ENCODE results near the gene TRMT61B. TPM values are rescaled to one million over a fixed set of nuclear protein-coding genes. Genes with fewer than 3 reads are reported as not detected.

Gene TRMT61B
- polyA plus RNA-seq (2012; ENCODE audit: insufficient read depth, insufficient read length) = 31.2 TPM

DNA sequence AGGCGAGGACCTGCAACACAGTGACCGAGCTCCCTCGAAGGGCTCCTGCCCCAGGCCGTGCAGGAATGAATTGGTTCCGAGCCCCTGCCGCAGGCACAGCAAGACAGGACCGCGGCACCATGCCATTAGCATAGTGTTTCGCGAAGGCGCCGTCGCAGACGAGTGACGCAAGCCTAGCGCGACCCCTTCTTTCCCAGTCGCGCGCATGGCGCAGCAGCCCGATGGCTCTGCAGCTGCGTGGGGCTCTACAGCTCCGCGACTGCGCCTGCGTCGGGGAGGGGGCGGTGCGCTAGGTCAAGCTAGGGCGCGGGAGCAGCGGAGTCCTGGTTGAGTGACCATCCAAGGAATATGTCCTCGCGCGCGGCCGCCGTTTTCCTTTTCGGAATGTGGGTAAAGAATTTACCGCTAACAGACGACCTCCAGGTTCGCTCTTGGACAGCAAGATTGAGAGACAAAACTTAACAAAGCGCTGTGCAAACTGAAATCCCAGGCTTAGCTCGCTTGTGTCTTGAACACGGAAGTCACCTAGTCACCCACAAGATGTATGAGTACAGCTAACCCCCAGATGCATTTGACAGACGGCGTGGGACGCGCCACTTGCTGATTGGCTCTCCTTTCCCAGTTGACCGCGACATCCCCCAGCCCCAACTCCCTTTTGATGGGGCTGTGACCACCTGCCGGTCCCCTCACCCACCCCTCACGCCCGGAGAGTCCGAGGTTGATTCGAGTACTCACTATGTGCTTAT lies at the start of gene TRMT61B:
TSS of gene TRMT61B (minus strand) at position 164 of the 746 bp plus-strand sequence. CDS start at position 132, 32 bp downstream.
- peak; percentile 92 for DNase-seq (ENCODE audit: low read depth, low spot score)
- peak within 1 kb of the TSS; percentile 99 for H3K4me3 ChIP-seq (ENCODE audit: low read length)

DNA sequence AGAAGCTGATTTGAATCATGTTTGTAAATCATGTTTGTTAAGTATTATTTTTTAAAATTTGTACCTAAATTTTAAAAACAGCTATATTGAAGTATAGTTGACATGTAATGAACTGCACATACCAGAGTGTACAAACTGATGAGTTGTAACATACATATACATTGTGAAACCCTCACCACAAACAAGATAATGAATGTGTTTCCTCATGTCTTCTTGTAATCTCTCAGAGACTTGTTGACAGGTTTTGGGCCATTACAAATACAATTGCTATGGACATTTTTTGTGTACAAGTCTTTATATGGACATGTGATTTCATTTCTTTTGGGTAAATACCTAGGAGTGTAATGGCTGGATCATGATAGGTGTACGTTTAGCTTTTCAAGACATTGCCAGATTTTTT lies 45.8 kb upstream of the TRMT61B start:
- H3K4me3 ChIP-seq (ENCODE audit: low read length) = no peak overlapping the region
- DNase-seq (ENCODE audit: low read depth, low spot score) = no peak

DNA sequence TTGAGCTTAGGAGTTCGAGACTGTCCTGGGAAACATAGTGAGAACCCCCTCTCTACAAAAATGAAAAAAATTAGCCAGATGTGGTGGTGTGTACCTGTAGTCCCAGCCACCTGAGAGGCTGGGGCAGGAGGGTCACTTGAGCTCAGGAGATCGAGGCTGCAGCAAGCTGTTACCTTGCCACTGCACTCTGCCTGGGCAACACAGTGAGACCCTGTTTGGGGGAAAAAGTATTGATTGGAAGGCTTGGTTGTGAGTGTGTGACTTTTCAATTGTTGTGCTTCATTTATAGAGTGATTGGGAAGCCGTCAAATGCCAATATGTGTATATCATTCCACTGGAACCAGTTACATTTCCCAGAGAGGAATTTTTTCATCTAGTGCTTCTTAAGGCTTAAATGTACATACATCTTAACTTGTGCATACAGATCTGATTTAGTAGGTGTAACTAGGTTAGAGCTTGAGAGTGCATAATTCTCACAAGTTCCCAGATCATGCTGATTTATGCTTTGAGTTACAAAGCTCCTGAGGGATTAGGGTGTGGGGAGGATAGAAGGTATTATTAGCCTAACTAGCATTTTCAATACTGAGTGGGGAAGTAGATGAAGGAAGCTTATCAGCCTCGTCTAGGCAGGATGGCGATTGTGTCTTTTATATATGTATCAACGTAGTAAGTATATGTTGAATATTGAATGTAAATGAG lies 39.7 kb upstream of the TRMT61B start:
- DNase-seq (ENCODE audit: low read depth, low spot score) = no peak
- no peak overlapping the region for H3K4me3 ChIP-seq (ENCODE audit: low read length)

DNA sequence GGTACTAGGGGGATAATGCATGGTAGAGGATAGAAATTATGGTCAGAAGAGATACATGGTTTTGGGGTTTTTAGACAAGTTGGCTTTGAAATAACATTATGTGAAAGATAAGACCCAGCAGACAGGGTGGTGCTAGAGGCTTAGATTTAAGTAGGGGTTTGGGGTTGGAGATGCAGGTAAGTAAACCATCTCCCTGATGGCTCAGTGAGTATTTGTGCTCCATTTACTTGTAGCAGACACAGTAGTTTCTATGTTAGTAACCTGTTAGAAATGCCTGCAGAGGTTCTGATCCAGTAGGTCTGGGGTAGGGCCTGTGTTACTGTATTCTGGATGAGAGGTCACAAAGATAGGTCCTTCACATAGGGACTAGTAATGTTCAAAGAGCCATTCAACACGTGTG lies 38.1 kb upstream of the TRMT61B start:
- H3K4me3 ChIP-seq (ENCODE audit: low read length) = no peak overlapping the region
- no peak for DNase-seq (ENCODE audit: low read depth, low spot score)

DNA sequence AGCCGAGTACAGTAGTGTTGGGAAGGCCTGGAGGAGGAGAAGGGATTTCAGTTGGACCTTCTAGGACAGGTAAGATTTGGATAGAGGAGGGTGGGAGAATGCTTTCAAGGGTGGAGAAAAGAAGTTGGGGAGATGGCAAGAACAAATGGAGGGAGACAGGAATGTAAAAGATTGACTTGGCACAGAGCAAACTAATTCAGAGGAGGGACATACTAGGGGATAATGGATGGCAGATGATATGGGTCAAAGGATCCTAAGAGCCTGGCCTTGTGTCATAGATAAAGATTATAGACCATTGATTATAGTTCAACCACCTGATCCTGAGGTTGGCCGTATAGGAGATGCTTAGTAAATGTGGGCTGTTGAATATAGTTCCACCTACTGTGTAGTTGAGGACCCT lies 36.7 kb upstream of the TRMT61B start:
- no peak overlapping the region for H3K4me3 ChIP-seq (ENCODE audit: low read length)
- no peak for DNase-seq (ENCODE audit: low read depth, low spot score)

DNA sequence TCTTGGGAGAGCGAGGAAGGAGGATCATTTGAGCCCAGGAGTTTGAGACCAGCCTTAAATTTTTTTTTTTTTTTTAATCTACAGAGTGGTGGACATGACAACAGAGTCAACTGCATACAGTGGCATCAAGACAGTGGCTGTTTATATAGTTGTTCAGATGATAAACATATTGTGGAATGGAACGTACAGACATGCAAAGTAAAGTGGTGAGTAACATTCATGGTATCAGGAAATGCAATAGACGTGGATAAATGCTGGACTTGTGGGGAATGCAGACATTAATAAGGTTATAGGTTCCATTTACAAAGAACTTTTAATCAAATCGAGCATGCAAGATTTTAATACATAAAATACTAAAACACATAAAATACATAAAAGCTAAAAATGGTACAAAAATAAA lies 36.3 kb upstream of the TRMT61B start:
- H3K4me3 ChIP-seq (ENCODE audit: low read length) = no peak overlapping the region
- DNase-seq (ENCODE audit: low read depth, low spot score) = no peak

DNA sequence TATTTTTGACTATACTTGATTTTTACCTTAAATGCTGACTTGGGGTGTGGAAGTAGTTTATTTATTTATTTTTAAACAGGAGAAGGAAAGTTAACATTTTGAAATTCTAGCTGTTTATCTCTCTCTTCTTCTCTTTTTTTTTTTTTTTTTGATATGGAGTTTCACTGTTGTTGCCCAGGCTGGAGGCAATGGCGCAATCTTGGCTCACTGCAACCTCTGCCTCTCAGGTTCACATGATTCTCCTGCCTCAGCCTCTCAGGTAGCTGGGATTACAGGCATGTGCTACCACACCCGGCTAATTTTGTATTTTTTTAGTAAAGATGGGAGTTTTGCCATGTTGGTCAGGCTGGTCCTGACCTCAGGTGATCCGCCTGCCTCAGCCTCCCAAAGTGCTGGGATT lies 35.4 kb upstream of the TRMT61B start:
- H3K4me3 ChIP-seq (ENCODE audit: low read length) = no peak overlapping the region
- DNase-seq (ENCODE audit: low read depth, low spot score) = no peak

DNA sequence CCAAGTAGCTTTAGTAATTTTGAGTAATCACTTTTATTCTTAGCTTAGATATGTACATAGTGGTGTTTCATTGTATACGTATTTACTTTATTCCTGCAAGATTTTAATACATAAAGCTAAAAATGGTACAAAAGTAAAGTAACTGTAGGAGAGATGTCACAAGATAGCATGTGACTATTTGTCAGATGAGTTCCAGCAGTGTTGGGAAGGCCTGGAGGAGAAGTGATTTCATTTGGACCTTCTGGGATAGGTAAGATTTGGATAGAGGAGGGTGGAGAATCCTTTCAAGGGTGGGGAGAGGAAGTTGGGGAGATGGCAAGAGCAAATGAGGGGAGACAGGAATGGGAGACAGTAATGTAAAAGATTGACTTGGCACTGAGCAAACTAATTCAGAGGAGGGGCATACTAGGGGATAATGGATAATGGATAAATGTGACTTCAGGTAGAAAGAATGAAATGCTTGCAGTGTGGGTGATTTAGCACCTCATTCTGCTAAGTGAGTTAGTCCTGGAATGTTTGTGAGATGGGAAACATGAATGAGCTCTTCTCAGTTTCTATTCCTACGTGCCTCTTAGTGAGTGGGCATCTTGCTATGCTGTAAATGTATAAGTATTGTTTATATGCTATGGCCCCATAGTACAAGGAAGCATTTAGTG lies 34.8 kb upstream of the TRMT61B start:
- DNase-seq (ENCODE audit: low read depth, low spot score) = no peak
- H3K4me3 ChIP-seq (ENCODE audit: low read length) = no peak overlapping the region

DNA sequence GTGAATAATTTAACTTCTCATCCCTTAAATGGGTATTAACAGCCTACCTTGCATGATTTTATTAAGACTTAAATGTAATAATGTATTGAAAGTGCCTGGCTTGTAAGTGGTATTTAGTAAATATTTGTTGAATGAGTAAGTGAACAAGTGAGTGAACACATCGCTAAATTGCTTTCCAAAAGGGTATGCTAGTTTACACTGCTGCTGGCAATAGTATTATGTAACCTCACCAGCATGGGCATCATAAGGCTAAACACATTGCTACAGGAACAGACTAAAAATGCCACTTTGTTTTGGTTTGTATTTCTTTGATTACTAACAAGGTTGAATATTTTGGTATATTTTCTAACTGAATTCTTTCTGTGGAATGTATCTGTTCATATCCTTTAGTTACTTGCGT lies 34.2 kb upstream of the TRMT61B start:
- no peak overlapping the region for H3K4me3 ChIP-seq (ENCODE audit: low read length)
- no peak for DNase-seq (ENCODE audit: low read depth, low spot score)

DNA sequence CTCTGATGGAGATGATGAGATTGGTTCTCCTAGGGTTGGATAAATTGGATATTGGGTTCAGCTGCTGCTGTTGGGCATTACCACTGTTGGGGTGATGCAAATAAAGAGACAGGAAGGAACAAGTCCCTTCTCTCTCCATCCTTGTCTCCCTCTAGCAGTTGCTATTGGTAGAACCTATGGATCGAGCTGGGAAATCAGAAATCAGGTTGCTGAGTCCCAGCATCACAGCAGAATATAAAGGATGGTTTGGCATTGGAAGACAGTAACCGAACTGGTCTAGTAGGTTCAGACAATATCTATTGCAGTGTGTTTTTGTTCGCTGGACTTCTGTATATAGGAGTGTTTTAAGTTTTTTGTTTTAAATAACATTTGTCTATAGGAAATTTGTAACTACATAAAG lies 32.5 kb upstream of the TRMT61B start:
- H3K4me3 ChIP-seq (ENCODE audit: low read length) = no peak overlapping the region
- DNase-seq (ENCODE audit: low read depth, low spot score) = no peak

DNA sequence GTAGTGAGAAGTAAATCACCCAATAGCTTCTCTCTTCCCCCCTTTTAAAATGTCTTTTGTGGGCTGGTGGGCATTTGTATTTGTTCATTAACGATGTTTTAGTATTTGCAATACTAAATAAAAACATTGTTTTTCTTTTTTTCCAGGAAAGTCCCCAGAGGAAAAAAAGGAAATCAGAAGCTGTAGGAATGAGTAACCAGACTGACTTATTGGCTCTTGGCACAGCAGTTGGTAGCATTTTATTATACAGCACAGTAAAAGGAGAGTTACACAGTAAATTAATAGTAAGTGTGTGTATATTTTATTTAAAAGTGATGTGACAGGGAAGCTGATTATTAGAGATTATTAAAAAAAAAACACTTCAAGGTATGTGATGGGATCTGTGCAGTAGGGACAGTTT lies 31.7 kb upstream of the TRMT61B start:
- no peak overlapping the region for H3K4me3 ChIP-seq (ENCODE audit: low read length)
- no peak for DNase-seq (ENCODE audit: low read depth, low spot score)

DNA sequence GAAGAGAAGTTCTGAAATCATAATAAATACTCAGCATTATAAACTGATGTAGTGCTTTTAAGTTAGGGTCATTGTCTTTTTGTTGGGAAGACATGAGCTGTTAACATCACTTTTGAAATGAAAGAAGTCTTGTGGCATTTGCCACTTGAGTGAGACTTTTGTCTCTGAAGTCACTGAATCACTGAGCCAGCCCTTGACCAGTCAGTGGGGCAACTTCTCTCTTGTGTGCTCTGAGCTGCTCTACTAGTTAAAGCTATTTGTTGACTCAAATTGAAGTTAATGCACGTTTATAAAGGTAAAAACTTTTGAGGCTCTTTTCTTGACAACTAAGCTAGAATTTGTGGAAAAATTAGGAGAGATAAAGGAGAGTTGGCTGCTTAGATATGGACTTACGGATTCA lies 31.1 kb upstream of the TRMT61B start:
- DNase-seq (ENCODE audit: low read depth, low spot score) = no peak
- no peak overlapping the region for H3K4me3 ChIP-seq (ENCODE audit: low read length)

DNA sequence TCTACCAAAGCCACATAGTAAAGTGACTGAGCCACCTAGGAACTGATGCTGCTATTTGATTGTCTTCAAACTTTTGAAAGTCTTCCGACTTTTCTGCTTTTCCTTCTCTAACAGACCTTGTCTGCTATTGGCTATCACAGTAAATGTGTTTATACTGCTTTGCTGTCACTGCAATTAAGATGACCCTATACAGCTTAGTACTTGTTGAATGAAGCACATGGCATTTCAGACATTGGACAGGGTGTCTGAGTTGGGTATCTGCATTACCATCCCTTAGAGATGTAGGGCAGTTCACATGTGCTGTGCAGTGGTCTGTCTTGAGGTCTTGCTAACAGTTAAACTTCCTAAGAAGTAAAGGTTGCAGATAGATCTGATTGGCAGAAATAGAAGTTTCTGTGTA lies 27.9 kb upstream of the TRMT61B start:
- H3K4me3 ChIP-seq (ENCODE audit: low read length) = no peak overlapping the region
- DNase-seq (ENCODE audit: low read depth, low spot score) = no peak

DNA sequence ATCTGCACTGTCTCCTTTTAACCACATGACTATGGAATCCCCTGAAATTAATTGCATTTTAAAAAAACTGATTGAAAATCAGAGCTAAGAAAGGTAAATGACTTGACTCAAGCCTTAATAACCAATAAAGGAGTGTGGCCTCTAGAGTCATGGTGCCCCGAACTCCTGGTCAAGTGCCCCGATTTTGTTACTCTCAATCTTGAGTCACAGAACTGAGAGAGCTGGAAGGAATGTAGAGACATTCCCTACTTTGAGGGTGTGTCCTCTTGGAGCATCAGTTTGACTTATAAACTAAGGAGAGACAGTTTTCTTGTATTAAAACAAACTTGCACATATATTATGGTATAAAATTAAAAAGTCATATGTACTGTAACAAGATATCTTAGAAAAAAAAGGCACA lies 26.8 kb upstream of the TRMT61B start:
- DNase-seq (ENCODE audit: low read depth, low spot score) = no peak
- no peak overlapping the region; the same call in 1 of the 2 replicates for H3K4me3 ChIP-seq (ENCODE audit: low read length)

DNA sequence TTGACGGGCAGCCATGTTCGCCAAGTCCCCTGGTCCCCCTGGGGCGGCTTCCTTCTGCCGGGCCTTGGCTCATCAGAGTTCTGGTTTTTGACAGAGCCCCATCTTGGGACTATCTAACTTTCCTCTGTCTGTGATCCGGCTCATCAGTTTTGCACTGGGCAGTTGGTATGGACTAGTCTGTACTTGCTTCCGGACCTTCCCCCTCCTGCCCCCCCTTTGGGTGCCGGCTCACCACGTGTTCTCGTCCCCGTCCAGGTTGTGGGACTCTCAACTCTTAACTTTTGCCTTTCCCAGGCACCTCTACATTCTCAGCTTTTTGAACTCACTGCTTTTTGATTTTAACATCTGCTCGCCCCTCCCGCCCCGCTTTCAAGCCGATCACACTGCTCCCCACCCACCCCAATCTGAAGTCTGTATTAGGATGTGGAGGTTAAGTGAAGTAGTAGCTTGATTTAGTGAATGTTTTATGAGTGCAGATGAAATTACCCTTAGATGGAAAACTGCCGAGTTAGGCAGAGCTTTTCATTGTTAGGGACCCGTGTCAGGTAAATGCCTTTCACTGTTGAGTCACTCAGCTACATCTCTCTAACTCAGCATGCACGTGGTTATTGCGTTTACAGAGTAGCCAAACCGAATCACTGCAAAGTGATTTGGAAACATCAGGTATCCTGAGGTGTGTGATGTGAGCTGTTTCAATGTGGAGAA lies 25.2 kb upstream of the TRMT61B start:
- peak overlapping the region; percentile 57 for H3K4me3 ChIP-seq (ENCODE audit: low read length)
- DNase-seq (ENCODE audit: low read depth, low spot score) = peak; percentile 11

DNA sequence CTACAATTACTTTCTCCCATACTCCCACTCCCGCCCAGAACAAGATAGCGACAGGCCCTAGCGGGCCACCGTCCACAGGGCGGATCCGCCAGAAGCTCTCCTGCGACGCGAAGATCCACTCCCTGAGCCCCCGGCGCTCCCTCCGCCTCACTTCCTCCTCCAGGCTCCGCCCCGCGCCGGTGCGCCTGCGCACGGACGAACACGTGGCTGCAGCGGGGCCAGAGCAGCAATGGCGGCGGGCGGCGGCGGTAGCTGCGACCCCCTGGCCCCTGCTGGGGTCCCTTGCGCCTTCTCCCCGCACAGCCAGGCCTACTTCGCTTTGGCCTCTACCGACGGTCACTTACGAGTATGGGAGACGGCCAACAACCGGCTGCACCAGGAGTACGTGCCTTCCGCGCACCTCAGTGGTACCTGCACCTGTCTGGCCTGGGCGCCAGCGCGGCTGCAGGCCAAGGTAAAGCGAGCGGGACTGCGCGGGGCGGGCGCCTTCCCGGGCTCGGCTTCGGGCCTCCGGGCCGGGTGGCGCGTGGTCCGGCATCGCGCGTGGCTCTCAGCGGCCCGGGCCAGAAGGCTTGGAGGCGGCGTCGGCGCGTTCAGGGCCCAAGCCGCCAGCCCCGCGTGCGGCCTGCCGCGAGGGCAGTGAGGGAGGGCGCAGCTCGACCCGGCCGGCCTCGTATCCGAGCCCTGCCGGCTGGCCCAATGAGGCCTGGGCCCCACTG lies 24.5 kb upstream of the TRMT61B start, which contains the start of gene WDR43:
TSS of gene WDR43 (plus strand) at position 198 of the 719 bp plus-strand sequence. CDS start at position 230, 32 bp downstream.
- H3K4me3 ChIP-seq (ENCODE audit: low read length) = peak within 1 kb of the TSS; percentile 57
- peak; percentile 99 for DNase-seq (ENCODE audit: low read depth, low spot score)

DNA sequence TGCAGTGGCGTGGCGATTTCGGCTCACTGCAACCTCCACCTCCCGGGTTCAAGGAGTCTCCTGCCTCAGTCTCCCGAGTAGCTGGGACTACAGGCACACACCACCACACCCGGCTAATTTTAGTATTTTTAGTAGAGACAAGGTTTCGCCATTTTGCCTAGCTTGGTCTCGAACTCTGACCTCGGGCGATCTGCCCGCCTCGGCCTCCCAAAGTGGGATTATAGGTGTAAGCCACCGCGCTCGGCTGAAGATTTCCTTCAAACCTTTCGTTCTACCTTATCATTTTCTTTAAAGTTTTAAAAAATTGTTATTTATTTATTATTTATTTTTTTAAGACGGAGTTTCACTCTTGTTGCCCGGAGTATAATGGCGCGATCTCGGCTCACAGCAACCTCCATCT lies 23.4 kb upstream of the TRMT61B start:
- no peak for DNase-seq (ENCODE audit: low read depth, low spot score)
- H3K4me3 ChIP-seq (ENCODE audit: low read length) = peak overlapping the region; percentile 57

DNA sequence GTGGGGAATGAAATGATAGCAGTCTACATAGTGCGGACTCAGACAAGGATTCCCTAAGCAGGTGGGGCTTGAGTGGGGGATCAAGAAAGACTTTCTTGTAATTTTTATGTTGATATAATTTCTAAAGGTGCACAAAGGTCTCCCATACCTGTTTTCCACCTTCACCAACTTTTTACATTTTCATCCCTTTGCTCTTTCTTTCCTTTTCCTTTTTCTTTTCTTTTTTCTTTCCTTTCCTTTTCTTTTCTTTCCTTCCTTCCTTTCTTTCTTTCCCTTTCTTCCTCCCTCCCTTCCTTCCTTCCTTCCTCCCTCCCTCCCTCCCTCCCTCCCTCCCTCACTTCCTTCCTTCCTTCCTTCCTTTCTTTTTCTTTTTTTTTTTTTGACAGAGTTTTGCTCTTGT lies 10.1 kb upstream of the TRMT61B start:
- DNase-seq (ENCODE audit: low read depth, low spot score) = no peak
- H3K4me3 ChIP-seq (ENCODE audit: low read length) = no peak overlapping the region

DNA sequence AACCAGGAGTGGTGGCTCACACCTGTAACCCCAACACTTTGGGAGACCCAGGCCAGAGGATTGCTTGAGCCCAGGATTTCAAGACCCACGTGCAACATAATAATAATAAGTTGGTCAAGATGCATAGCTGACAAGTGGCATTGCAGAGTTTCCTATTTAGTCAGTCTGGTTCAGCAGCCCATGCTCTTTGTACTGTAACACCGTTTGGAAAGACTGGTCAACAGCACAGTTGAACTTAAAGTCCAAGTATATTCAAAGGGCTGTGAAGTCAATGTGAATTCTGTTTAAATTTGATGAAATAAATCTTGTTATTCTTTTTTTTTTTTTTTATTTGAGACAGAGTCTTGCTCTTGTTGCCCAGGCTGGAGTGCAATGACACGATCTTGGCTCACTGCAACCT lies 1.5 kb upstream of the TRMT61B start:
- DNase-seq (ENCODE audit: low read depth, low spot score) = no peak
- H3K4me3 ChIP-seq (ENCODE audit: low read length) = no peak overlapping the region

Data from Jurkat, Clone E6-1 (cell line).